Adrenal gland (tissue), 12 donors: ENCODE results near the gene PRPF6. TPM values are rescaled to one million over a fixed set of nuclear protein-coding genes. Genes with fewer than 3 reads are reported as not detected.

Experiments
- DNase-seq, 7 donors: peaks; one replicate each; pipeline ENCODE4 v3.0.0-alpha.2; 2019 to 2020
- H3K27ac ChIP-seq, 5 donors: fragments of 200-600 bp; sonication (generic) in 4 of 5; 1 replicate in 3 of 5; 2 replicates in 2 of 5; pipeline versions ENCODE4 v1.5.1 to v1.8.0; 2016 to 2020; ENCODE audit warnings: mild to moderate bottlenecking in 1 of 5
- H3K27me3 ChIP-seq: fragments of 200-600 bp; 2 replicates; pipeline ENCODE4 v1.8.0; 2021
- H3K36me3 ChIP-seq, 2 donors: fragments of 200-600 bp; replicated peaks in 1 of 2; 1 replicate in 1 of 2; 2 replicates in 1 of 2; pipeline versions ENCODE4 v1.5.1 to v1.8.0; 2018 to 2022
- H3K4me1 ChIP-seq, 2 donors: fragments of 200-600 bp; replicated peaks in 1 of 2; 1 replicate in 1 of 2; 2 replicates in 1 of 2; pipeline versions ENCODE4 v1.5.1 to v1.8.0; 2018 to 2021
- H3K4me3 ChIP-seq, 4 donors: fragments of 200-600 bp; sonication (generic) in 3 of 4; one replicate each; pipeline ENCODE4 v1.5.1; 2016 to 2018
- H3K9me3 ChIP-seq, 3 donors: fragments of 200-600 bp; sonication (generic) in 1 of 3; replicated peaks in 1 of 3; 1 replicate in 2 of 3; 2 replicates in 1 of 3; pipeline versions ENCODE4 v1.5.1 to v1.8.0; 2016 to 2021
- POLR2A ChIP-seq, 2 donors: fragments of 450-650 bp; IDR thresholded peaks; one replicate each; pipeline ENCODE4 v1.6.1; 2017; ENCODE audit warnings: antibody characterized with exemption in 2 of 2, mild to moderate bottlenecking in 2 of 2, moderate library complexity in 1 of 2
- WGBS, 4 donors: extraction: QIAGEN DNeasy Blood & Tissue Kit in 2 of 4; methylation state at CpG; one replicate each; pipeline versions ENCODE4 v1.1.5 to v1.1.7; 2013 to 2017; 5-methylcytosine and 5-hydroxymethylcytosine counted together
- intact Hi-C, 2 donors: fragments of 100-400 bp; cut with DNase I; formaldehyde crosslinking; loops; one replicate each; pipeline versions ENCODE4 v1.14.1 to v1.15.0; 2022 to 2023
- polyA plus RNA-seq, 3 donors: library from polyadenylated mRNA; stranded (reverse); fragments of 200-250 nt in 2 of 3; fragments of 350-450 nt in 1 of 3; fragmentation: Illumina TruSeq in 1 of 3; extraction: RNeasy Lipid Tissue Mini Kit (QIAGEN cat#74804) in 1 of 3; gene quantifications; one replicate each; pipeline ENCODE4 v1.2.3, GENCODE V29; 2013 to 2014
- total RNA-seq, 9 donors: library from RNA; depleted of rRNA in 4 of 9; stranded (reverse); fragments of >200 nt in 4 of 9; fragments of 120-200 nt in 1 of 9; fragmentation: NEBNext Ultra II Directional in 1 of 9; extraction: Animal tissue kit (Norgen Biotek cat#: 25700) in 1 of 9; gene quantifications; one replicate each; pipeline versions ENCODE4 v1.1.0 to v1.2.4, GENCODE V29; 2013 to 2023
- TF ChIP-seq, protein P1 (sequence below), 6 experiments: fragments of 450-650 bp in 4 of 6; fragments of 200-600 bp in 2 of 6; sonication (generic) in 1 of 6; IDR thresholded peaks; 1 replicate in 5 of 6; 2 replicates in 1 of 6; pipeline versions ENCODE4 v1.5.1 to v1.8.0; 2016 to 2021; ENCODE audit warnings: antibody characterized with exemption in 6 of 6, mild to moderate bottlenecking in 2 of 6, moderate library complexity in 1 of 6
- donor health status: healthy with polysubstance abuse.
- donor health status: Bipolar disorder and iron deficiency.
- donor health status: DM: yes; HTN: yes; CAD: no.
- donor health status: DM: no; HTN: no; CAD: no.
- donor health status: DM: no; HTN: no; CAD: no.
- donor health status: DM: yes; HTN: yes; CAD: no.

Gene PRPF6
- total and polyA plus RNA-seq, 12 donors: 48.3 to 73.9 (median 55.3) TPM

DNA sequence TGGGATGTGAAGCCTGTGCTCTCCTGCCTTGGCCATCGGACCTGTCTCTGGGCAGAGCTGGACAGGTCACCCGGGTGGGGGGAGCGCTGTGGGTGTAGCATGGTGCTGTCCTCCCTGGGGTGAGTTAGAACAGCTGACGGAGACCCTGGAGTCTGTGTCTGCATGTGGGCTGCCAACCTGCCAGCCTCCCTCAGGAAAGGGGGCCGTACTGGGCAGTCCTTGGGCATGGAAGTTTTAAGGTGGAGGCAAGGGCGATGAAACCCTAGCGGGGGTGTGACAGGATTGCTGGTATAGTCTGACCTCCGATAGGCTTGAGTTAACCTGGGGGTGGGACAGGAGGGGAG, 66.1 kb downstream of the PRPF6 start:
- intact Hi-C loops: loop anchor here in 1 of 2 donors (5.0 kb wide), 1 partner anchor 65 kb away; no protein-coding TSS in a partner anchor
- Histone ChIP-seq H3K4me3 (peak overlapping the region in 1 of 4 donors; percentile 26), H3K4me1 (peaks cover 0 to 5% of the 10 kb centered on the region in 2 donors), H3K9me3 (no peaks in the 10 kb centered on the region), H3K27ac (no peak overlapping the region), H3K27me3 (peaks cover 54% of the 10 kb centered on the region), H3K36me3 (no peaks in the 10 kb centered on the region)
- no peak for DNase-seq
- WGBS, 4 donors: 64 to 78% (median 65%) methylated on average over 8 of the region's 8 CpGs
- TF ChIP-seq POLR2A (IDR thresholded peaks at IDR 0.05): no peak
- TF ChIP-seq, protein P1, sequence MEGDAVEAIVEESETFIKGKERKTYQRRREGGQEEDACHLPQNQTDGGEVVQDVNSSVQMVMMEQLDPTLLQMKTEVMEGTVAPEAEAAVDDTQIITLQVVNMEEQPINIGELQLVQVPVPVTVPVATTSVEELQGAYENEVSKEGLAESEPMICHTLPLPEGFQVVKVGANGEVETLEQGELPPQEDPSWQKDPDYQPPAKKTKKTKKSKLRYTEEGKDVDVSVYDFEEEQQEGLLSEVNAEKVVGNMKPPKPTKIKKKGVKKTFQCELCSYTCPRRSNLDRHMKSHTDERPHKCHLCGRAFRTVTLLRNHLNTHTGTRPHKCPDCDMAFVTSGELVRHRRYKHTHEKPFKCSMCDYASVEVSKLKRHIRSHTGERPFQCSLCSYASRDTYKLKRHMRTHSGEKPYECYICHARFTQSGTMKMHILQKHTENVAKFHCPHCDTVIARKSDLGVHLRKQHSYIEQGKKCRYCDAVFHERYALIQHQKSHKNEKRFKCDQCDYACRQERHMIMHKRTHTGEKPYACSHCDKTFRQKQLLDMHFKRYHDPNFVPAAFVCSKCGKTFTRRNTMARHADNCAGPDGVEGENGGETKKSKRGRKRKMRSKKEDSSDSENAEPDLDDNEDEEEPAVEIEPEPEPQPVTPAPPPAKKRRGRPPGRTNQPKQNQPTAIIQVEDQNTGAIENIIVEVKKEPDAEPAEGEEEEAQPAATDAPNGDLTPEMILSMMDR (IDR thresholded peaks at IDR 0.05): no peak

DNA sequence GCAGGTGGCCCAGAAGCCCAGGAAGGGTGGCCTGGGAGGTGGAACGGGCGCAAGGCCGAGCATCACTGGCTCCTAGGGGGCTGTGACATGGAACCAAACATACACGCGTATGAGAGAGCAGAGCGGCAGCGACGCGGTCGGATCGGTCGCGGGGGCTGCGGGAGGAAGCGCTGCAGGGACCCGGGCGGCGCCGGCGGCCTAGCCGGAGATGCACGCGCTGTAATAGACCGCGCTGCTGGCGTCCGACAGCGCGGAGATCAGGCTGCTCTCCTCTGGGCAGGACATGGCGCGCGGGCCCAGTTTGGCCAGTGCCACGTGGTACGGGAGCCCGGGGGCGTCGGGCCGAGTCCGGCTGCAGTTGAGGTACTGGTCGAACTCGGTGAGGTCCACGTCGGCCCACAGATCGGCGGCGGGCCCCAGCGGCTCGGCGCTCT, 67.1 kb downstream of the PRPF6 start:
- WGBS, 4 donors: 14 to 40% (median 27%) methylated on average over 2 to 49 of the region's 49 CpGs
- intact Hi-C loops: loop anchor here in 1 of 2 donors (5.0 kb wide), 1 partner anchor 64 kb away; no protein-coding TSS in a partner anchor
- H3K9me3 ChIP-seq: no peaks in the 10 kb centered on the region
- H3K36me3 ChIP-seq: no peaks in the 10 kb centered on the region
- DNase-seq: no peak
- H3K27me3 ChIP-seq: peaks cover 59% of the 10 kb centered on the region
- TF ChIP-seq, protein P1 (IDR thresholded peaks at IDR 0.05): no peak
- TF ChIP-seq POLR2A (IDR thresholded peaks at IDR 0.05): no peak
- no peaks in the 10 kb centered on the region for H3K4me1 ChIP-seq
- H3K27ac ChIP-seq: peak overlapping the region in 1 of 5 donors; percentile 45
- peak overlapping the region in 1 of 4 donors; percentile 32 for H3K4me3 ChIP-seq

DNA sequence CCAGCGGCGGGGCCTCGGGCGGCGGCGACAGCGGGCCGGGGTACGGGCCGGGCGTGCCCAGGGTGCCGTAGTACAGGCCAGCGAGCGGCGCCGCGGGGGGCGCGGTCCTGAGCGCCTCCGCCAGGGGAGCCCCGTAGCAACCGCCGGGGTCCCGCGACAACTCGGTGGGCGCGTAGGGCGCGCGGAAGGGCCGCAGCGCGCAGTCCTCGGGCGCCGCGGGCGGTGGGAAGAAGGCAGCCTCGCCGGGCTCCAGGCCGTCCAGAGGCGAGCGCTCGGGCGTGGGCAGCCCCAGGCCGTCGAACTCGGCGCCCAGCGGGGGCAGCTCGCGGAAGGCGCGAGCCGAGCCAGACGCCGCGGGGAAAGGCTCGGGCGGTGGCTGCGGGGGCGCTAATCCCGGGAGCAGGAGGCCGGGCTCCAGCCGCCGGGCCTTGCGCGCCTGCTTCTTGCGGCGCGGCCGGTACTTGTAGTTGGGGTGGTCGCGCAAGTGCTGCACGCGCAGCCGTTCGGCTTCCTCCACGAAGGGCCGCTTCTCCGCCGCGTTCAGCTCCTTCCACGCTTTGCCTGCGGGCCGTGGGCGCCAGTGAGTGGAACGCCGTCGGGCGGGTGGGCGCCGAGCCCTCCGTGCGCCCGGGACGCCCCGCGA, 67.6 kb downstream of the PRPF6 start:
- peak overlapping the region in 1 of 5 donors; percentile 45 for H3K27ac ChIP-seq
- no peaks in the 10 kb centered on the region for H3K9me3 ChIP-seq
- no peaks in the 10 kb centered on the region for H3K4me1 ChIP-seq
- no peaks in the 10 kb centered on the region for H3K36me3 ChIP-seq
- intact Hi-C loops: loop anchor here in 1 of 2 donors (5.0 kb wide), 1 partner anchor 64 kb away; no protein-coding TSS in a partner anchor
- WGBS, 4 donors: 5 to 16% (median 6%) methylated on average over 26 to 101 of the region's 101 CpGs; no CpG with 5 or more reads in 1 of the 4 donors
- no peak for DNase-seq
- TF ChIP-seq, protein P1 (IDR thresholded peaks at IDR 0.05): no peak
- TF ChIP-seq POLR2A (IDR thresholded peaks at IDR 0.05): no peak
- H3K4me3 ChIP-seq: peak overlapping the region in 1 of 4 donors; percentile 32
- peaks cover 60% of the 10 kb centered on the region for H3K27me3 ChIP-seq

DNA sequence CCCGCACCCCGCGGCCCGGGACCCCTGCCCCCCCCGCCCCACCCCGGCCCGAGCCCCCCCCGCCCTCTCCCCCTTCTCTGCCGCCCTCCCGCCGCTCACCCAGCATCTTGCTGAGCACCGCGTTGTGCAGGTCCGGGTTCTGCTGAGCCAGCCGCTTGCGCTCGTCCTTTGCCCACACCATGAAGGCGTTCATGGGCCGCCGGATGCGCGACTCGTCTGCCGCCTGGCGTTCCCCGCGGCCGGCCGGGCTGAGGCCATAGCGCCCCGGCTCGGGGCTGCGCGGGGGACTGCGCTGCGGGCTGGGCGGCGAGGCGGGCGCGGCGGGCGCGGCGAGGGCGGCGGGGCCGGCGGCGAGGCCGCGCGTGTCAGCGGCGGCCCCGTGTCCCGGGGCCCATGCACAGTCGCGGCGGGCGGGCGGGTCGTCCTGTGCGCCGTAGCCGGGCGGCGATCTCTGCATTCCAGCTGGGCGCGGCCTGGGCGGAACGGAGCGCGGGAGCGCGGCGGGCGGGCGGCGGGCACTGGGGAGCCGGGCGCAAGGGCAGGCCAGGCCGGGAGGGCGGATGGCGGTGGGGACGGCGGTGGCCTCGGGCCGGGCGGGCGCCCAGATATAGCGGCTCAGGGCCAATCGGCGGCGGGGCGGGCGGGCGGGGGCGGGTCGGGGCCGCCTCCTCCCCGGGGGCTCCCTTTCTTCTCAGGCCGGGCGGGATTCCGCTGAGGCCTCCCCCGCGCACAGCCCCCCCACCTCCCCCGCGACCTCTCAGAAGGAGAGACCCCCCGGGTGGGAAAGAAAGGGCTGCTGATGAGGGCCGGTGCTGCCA, 68.3 kb downstream of the PRPF6 start, which contains the start of gene SOX18:
Gene SOX18, minus strand, starts transcription at position 580 of the 818 bp plus-strand sequence. Its CDS starts 123 bp downstream, at position 457.
- WGBS, 4 donors: 0 to 1% (median 0%) methylated on average over 1 to 97 of the region's 111 CpGs; no CpG with 5 or more reads in 1 of the 4 donors
- Histone ChIP-seq H3K4me3 (peak within 1 kb of the TSS in 1 of 4 donors; percentile 32), H3K9me3 (no peaks in the 10 kb centered on the region), H3K27me3 (peaks cover 60% of the 10 kb centered on the region), H3K4me1 (no peaks in the 10 kb centered on the region), H3K27ac (peak within 1 kb of the TSS in 1 of 5 donors; percentile 80), H3K36me3 (no peaks in the 10 kb centered on the region)
- intact Hi-C loops: loop anchor here in 1 of 2 donors (5.0 kb wide), 1 partner anchor 63 kb away; no protein-coding TSS in a partner anchor
- peak in 1 of 2 donors; percentile 50 for TF ChIP-seq POLR2A (IDR thresholded peaks at IDR 0.05)
- TF ChIP-seq, protein P1 (IDR thresholded peaks at IDR 0.05): no peak
- DNase-seq: no peak
